OCI-LY3 (cell line): ENCODE measurements around the gene PDE4D.

Experiments
- H2AFZ ChIP-seq: fragments of 200-600, 300-600 bp; shearing (Covaris generic); 2 replicates; pipeline ENCODE4 v1.6.0; 2014; ENCODE audit warnings: antibody characterized with exemption, low read depth, low read length
- H3K27ac ChIP-seq: fragments of 200-600, 300-600 bp; sonication (generic); 2 replicates; pipeline ENCODE4 v1.5.1; 2014; ENCODE audit warnings: mild to moderate bottlenecking, low read length, moderate library complexity, mixed read lengths
- H3K27me3 ChIP-seq: fragments of 200-600, 300-600 bp; sonication (generic); 2 replicates; pipeline ENCODE4 v1.6.1; 2014; ENCODE audit warnings: low read depth, low read length, mixed read lengths
- H3K36me3 ChIP-seq: fragments of 200-600, 300-600 bp; sonication (generic); replicated peaks from 2 replicates; pipeline ENCODE3; 2014; ENCODE audit warnings: low read depth, low read length, mixed read lengths
- H3K4me1 ChIP-seq: fragments of 300-600, 200-600 bp; sonication (generic); 2 replicates; pipeline ENCODE4 v1.6.1; 2014; ENCODE audit warnings: low read length, mixed read lengths
- H3K4me2 ChIP-seq: fragments of 200-600, 300-600 bp; sonication (generic); 2 replicates; pipeline ENCODE4 v1.6.1; 2014; ENCODE audit warnings: low read length, mixed read lengths
- H3K4me3 ChIP-seq: fragments of 300-600, 200-600 bp; sonication (generic); 2 replicates; pipeline ENCODE4 v1.5.1; 2014; ENCODE audit warnings: antibody characterized with exemption, mild to moderate bottlenecking, low read length, moderate library complexity
- H3K79me2 ChIP-seq: fragments of 300-600, 200-600 bp; shearing (Covaris generic); 2 replicates; pipeline ENCODE4 v1.6.1; 2014; ENCODE audit warnings: mild to moderate bottlenecking, low read length, mixed read lengths
- H3K9ac ChIP-seq: fragments of 300-600, 200-600 bp; shearing (Covaris generic); 2 replicates; pipeline ENCODE4 v1.6.0; 2014; ENCODE audit warnings: mild to moderate bottlenecking, low read length, moderate library complexity
- H3K9me3 ChIP-seq: fragments of 200-600, 300-600 bp; shearing (Covaris generic); 2 replicates; pipeline ENCODE4 v1.6.1; 2014; ENCODE audit warnings: low read length, mixed read lengths; ENCODE audit not compliant: insufficient read depth
- H4K20me1 ChIP-seq: fragments of 200-600, 300-600 bp; sonication (generic); 2 replicates; pipeline ENCODE4 v1.6.1; 2016; ENCODE audit warnings: low read length, mixed read lengths; ENCODE audit not compliant: insufficient read depth
- EZH2phosphoT487 ChIP-seq: fragments of 200-600 bp; shearing (Covaris generic); IDR thresholded peaks from 2 replicates; pipeline ENCODE4 v1.6.1; 2018; ENCODE audit warnings: antibody characterized with exemption, mixed run types, low read depth
- TF ChIP-seq, protein P1 (sequence below): fragments of 200-600, 300-600 bp; sonication (generic); IDR thresholded peaks from 2 replicates; pipeline ENCODE4 v1.5.1; 2014; ENCODE audit warnings: antibody characterized with exemption, low read length, low read depth

The PDE4D gene

DNA sequence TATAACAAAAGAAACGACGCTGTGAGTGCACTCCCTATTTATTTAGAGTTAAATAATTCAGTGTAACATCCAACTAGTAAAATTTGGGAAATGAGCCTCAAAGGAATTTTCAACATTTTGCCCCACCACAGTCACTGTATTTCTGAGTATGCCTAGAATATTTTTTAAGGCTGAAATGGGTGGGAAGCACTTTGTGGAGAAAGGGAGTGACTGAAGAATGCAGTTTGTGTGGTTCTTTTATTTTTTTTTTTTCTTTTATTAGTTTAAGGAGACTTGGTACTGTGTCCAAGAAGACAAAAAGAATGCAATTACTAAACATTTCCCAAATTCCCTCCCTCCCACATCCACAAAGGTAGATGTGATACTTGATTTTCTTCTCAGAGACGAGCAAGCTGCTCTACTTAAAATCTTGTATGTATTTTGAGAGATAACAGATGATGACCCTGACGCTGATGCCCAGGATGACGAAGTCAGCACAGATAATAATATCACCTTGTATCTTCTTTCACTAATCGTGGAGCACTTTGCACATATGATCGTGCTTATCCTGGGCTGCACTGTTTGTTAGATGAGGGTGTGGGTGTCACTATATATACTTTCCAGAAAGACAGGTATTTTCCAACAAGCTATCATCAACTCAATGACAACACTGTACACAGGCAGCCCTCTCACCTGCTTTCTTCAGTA is 724.3 kb downstream of the PDE4D start:
- H3K9me3 ChIP-seq, result no peaks in the 10 kb centered on the region

DNA sequence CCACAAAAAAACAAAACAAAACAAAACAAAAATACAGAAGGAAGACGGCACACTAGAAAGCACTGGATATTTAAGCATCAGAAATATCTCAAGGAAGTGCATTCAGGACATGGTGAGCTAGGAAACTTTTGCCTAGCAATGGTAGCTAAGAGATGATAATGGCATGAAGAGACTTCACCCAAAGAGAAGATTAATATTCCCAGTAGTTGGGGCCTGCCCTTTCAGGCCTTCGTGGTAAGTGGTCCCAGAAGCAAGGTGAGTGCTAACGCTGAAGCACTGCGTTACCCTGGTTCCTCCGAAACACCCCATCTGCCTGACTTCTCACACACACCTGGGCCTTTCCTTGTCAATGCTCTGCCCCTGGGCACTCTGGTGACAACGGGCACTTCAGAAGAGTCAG is 725.5 kb downstream of the PDE4D start:
- TF ChIP-seq EZH2phosphoT487, result no peak
- TF ChIP-seq, protein P1, sequence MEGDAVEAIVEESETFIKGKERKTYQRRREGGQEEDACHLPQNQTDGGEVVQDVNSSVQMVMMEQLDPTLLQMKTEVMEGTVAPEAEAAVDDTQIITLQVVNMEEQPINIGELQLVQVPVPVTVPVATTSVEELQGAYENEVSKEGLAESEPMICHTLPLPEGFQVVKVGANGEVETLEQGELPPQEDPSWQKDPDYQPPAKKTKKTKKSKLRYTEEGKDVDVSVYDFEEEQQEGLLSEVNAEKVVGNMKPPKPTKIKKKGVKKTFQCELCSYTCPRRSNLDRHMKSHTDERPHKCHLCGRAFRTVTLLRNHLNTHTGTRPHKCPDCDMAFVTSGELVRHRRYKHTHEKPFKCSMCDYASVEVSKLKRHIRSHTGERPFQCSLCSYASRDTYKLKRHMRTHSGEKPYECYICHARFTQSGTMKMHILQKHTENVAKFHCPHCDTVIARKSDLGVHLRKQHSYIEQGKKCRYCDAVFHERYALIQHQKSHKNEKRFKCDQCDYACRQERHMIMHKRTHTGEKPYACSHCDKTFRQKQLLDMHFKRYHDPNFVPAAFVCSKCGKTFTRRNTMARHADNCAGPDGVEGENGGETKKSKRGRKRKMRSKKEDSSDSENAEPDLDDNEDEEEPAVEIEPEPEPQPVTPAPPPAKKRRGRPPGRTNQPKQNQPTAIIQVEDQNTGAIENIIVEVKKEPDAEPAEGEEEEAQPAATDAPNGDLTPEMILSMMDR, result no peak
- no peaks in the 10 kb centered on the region for H3K9me3 ChIP-seq
- no peak overlapping the region for H3K4me2 ChIP-seq
- no peaks in the 10 kb centered on the region for H3K4me1 ChIP-seq
- H3K9ac ChIP-seq, result no peak overlapping the region
- no peaks in the 10 kb centered on the region for H3K27me3 ChIP-seq
- no peaks in the 10 kb centered on the region for H4K20me1 ChIP-seq
- no peak overlapping the region for H3K4me3 ChIP-seq
- no peaks in the 10 kb centered on the region for H3K79me2 ChIP-seq
- no peak overlapping the region for H2AFZ ChIP-seq
- H3K36me3 ChIP-seq, result no peaks in the 10 kb centered on the region
- H3K27ac ChIP-seq, result no peak overlapping the region

More for the DNA sequence above, 724.3 kb downstream of the PDE4D start:
- Histone ChIP-seq H3K4me3 (no peak overlapping the region), H2AFZ (no peak overlapping the region), H3K36me3 (no peaks in the 10 kb centered on the region), H3K4me2 (no peak overlapping the region), H3K9ac (no peak overlapping the region), H3K27ac (no peak overlapping the region), H3K27me3 (no peaks in the 10 kb centered on the region), H3K4me1 (no peaks in the 10 kb centered on the region), H3K79me2 (no peaks in the 10 kb centered on the region), H4K20me1 (no peaks in the 10 kb centered on the region)
- no peak for TF ChIP-seq EZH2phosphoT487
- TF ChIP-seq, protein P1, result no peak

DNA sequence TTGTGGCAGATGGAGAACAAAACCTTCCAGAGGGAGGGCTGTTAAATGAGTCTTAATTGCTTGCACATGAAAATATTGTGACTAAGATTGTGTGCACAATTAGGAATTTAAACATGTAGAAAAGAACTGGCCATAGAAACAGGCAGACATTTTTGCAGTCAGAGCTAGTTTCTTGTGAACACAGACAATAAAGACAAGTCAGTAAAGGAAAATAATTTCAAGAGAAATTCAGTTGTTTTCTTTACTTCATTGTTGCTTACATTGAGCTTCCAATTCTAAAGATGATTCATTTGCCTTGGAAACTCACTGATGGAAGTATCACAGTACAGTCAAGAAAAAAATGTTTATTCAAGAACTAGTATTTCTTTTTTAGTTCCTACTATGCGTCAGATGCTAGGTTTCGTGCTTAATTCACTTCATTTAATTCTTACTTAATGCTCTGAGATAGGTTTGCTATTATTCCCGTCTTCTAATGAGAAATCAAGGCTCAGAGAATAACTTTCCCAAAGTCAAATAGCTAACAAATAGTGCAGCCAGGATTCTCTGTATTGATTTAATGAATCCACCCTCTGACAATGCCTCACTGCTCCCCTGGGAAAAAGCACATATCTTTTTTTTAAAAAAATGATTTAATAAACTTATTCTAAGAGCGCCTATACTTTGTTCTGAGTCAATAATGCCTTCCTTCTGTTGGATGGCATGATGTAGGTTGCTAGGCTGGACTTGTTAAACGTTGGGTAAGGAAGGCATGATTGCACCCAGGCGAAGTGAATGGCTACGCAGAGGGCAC is 729.3 kb downstream of the PDE4D start:
- Histone ChIP-seq H3K4me3 (no peak overlapping the region), H3K4me2 (no peak overlapping the region), H2AFZ (no peak overlapping the region), H3K4me1 (no peaks in the 10 kb centered on the region), H3K9ac (no peak overlapping the region), H3K27me3 (no peaks in the 10 kb centered on the region), H4K20me1 (no peaks in the 10 kb centered on the region), H3K79me2 (no peaks in the 10 kb centered on the region), H3K27ac (no peak overlapping the region), H3K36me3 (no peaks in the 10 kb centered on the region), H3K9me3 (no peaks in the 10 kb centered on the region)
- TF ChIP-seq EZH2phosphoT487, result no peak
- TF ChIP-seq, protein P1, result no peak
